NCI-H526 treated with DMSO at 0.1 percent for 48 hours (cell line): Measurements from ENCODE around the gene WNT2B.

ENCODE experiments used
- DNase-seq: peaks from one replicate; lab custom pipeline; 2025; lab: John Stamatoyannopoulos, UW

WNT2B gene

DNA sequence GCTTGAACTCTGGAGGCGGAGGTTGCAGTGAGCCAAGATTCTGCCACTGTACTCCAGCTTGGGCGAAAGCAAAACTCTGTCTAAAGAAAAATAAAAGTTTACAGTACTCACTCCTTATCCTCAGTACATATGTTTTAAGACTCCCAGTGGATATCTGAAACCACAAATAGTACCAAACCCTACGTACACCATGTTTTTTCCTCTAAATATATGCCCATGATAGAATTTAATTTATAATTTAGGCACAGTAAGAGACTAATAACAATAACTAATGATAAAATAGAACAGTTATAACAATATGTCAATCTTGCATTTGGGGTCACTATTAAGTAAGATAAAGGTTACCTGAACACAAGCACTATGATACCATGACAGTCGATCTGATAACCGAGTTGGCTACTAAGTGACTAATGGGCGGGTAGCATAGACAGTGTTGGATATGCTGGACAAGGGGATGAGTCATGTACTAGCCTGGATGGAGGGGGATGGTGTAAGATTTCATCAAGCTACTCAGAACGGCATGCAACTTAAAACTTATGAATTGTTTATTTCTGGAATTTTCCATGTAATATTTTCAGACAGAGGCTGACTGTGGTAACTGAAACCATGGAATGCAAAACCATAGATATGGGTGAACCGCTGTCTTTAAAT is 66.5 kb downstream of the WNT2B start:
- no peak for DNase-seq

DNA sequence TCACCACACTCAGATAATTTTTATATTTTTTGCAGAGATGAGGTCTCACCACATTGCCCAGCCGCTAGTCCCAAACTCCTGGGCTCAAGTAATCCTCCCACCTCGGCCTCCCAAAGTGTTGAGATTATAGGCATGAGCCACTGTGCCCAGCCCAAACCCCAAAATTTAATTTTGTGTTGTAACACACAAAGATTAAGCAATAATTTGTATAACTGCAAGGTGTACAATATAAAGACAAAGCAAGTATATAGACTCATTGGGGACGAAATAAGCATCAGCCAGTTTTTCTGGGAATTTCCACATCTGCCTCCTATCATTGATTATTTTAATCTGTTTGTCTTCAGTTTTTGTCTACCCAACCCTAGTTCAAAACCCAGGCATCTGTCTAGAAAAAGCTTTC is 67.5 kb downstream of the WNT2B start:
- DNase-seq, result no peak
